Left ventricle myocardium inferior (tissue), 1 donor: ENCODE results near the gene EDN1. TPM values are rescaled to one million over a fixed set of nuclear protein-coding genes. Genes with fewer than 3 reads are reported as not detected.

Source experiments
- DNase-seq: peaks from one replicate; pipeline ENCODE4 v3.0.0-alpha.2; 2020
- H3K27ac ChIP-seq: fragments of 200-600 bp; replicated peaks from 2 replicates; pipeline ENCODE4 v1.8.0; 2021
- H3K27me3 ChIP-seq: fragments of 200-600 bp; 2 replicates; pipeline ENCODE4 v1.8.0; 2021; ENCODE audit warnings: low read depth
- H3K36me3 ChIP-seq: fragments of 200-600 bp; 2 replicates; pipeline ENCODE4 v1.8.0; 2021
- H3K4me1 ChIP-seq: fragments of 200-600 bp; 2 replicates; pipeline ENCODE4 v1.8.0; 2021
- H3K4me3 ChIP-seq: fragments of 200-600 bp; 2 replicates; pipeline ENCODE4 v1.8.0; 2021; ENCODE audit warnings: mild to moderate bottlenecking, moderate library complexity
- H3K9me3 ChIP-seq: fragments of 200-600 bp; replicated peaks from 2 replicates; pipeline ENCODE4 v1.8.0; 2021
- intact Hi-C: fragments of 100-400 bp; cut with micrococcal nuclease; formaldehyde crosslinking; loops from one replicate; pipeline ENCODE4 v1.11.0; 2022
- total RNA-seq: library from RNA; stranded (reverse); fragmentation: NEBNext Ultra II Directional; extraction: Animal tissue kit (Norgen Biotek cat#: 25700); gene quantifications from one replicate; pipeline ENCODE4 v1.2.1, GENCODE V29; 2021
- TF ChIP-seq, protein P1 (sequence below): fragments of 200-600 bp; IDR thresholded peaks from 2 replicates; pipeline ENCODE4 v1.8.0; 2021; ENCODE audit warnings: antibody characterized with exemption, mild to moderate bottlenecking, borderline replicate concordance
- donor health status: DM: no; HTN: yes; CAD: no; lungs with severe emphysema.

Gene EDN1
- total RNA-seq, 1 donor from 2014 or later = 5.9 TPM

DNA sequence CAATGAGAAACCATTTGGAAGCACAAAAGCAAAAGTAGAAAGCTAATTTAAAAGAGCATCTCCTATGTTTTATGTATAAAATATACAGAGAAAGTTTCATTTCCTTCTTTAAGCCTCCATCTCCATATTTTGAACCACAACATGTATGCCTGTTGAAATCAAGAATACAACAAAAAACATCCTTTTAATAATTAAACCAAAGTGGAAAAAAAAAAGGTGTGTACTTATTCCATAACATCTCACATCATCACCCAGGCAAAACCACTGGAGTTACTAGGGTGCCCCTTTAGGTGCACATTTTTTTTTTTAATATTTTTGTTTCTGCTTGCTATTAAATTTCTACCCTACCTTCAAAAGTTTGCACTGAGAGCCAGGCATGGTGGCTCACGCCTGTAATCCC lies 43.0 kb downstream of the EDN1 start:
- TF ChIP-seq, protein P1, sequence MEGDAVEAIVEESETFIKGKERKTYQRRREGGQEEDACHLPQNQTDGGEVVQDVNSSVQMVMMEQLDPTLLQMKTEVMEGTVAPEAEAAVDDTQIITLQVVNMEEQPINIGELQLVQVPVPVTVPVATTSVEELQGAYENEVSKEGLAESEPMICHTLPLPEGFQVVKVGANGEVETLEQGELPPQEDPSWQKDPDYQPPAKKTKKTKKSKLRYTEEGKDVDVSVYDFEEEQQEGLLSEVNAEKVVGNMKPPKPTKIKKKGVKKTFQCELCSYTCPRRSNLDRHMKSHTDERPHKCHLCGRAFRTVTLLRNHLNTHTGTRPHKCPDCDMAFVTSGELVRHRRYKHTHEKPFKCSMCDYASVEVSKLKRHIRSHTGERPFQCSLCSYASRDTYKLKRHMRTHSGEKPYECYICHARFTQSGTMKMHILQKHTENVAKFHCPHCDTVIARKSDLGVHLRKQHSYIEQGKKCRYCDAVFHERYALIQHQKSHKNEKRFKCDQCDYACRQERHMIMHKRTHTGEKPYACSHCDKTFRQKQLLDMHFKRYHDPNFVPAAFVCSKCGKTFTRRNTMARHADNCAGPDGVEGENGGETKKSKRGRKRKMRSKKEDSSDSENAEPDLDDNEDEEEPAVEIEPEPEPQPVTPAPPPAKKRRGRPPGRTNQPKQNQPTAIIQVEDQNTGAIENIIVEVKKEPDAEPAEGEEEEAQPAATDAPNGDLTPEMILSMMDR = no peak
- Histone ChIP-seq H3K4me1 (peaks cover 17% of the 10 kb centered on the region), H3K9me3 (no peaks in the 10 kb centered on the region), H3K27me3 (no peaks in the 10 kb centered on the region), H3K27ac (no peak overlapping the region), H3K4me3 (no peak overlapping the region), H3K36me3 (no peaks in the 10 kb centered on the region)
- intact Hi-C loops = no loop called here
- no peak for DNase-seq

DNA sequence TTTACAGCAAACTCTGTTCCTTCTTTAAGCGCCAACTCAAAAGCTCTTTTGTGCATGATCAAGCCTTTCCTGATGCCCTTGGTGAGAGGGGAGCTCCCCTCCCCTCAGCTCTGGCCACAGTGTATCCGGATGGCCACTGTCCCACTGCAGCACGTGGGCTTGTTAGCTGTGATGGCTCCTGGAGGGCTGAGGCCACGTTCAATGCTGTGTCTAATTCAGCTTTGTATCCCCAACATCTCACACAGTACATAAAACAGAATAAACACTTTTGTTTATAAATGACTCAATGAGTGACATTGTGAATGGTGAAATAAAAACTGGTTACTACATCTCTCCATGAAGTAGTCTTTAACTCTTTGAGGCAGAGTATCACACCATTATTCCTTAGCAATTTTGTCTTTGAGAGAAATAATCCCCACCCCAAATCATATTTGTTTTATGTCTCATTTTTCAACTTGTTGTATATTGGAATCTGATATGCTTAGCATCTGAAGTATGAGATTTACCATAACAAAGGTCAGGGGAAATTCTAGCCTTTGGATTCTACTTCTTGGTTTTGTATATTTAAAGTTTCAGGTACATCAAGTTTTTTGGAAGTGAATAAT lies 44.5 kb downstream of the EDN1 start:
- H3K9me3 ChIP-seq = no peaks in the 10 kb centered on the region
- DNase-seq = no peak
- H3K27ac ChIP-seq = no peak overlapping the region
- TF ChIP-seq, protein P1 = no peak
- no peaks in the 10 kb centered on the region for H3K27me3 ChIP-seq
- peaks cover 17% of the 10 kb centered on the region for H3K4me1 ChIP-seq
- H3K4me3 ChIP-seq = no peak overlapping the region
- intact Hi-C loops = no loop called here
- H3K36me3 ChIP-seq = no peaks in the 10 kb centered on the region

DNA sequence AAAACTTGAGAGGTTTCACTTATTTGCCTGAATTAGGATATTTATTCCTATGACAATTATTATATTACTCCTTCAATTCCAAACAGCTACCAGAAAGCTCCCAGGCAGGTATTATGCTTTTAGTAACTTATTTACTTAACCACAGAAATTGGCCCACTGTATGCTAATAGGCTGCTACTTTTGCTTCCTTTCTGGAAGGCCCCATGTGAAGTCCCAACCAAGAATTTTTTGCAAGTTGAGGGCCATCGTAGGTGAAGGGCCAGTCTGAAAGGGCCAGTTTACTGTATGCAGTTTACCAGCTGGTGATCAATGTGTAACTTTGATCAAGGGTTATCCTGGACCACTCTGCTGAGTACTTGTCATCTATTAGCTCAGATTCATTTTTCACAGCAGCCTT lies 45.0 kb downstream of the EDN1 start:
- Histone ChIP-seq H3K27me3 (no peaks in the 10 kb centered on the region), H3K9me3 (no peaks in the 10 kb centered on the region), H3K4me1 (peaks cover 17% of the 10 kb centered on the region), H3K27ac (no peak overlapping the region), H3K4me3 (no peak overlapping the region), H3K36me3 (no peaks in the 10 kb centered on the region)
- TF ChIP-seq, protein P1 = no peak
- no peak for DNase-seq
- intact Hi-C loops = no loop called here

DNA sequence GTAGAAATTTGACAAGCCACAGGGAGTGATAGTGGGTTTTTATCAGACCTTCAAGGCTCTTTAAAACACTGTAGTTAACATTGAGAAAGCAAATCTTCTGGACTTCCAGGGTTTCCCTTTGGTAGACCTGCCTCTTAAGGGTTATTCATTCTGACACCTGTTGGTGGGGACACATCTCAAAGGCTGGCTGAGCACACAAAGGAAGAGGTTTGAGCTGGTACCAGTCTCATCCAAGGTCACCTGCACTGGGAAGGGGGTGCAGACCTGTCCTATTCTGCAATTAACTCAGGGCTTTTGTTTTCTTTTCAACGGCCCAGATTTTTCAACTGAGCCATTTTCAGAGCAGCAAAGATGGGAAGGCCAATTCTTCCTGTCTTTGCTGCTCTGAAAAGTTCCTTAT lies 45.6 kb downstream of the EDN1 start:
- DNase-seq = no peak
- Histone ChIP-seq H3K4me1 (peaks cover 17% of the 10 kb centered on the region), H3K9me3 (no peaks in the 10 kb centered on the region), H3K4me3 (no peak overlapping the region), H3K27me3 (peaks cover under 1% of the 10 kb centered on the region), H3K27ac (no peak overlapping the region), H3K36me3 (no peaks in the 10 kb centered on the region)
- intact Hi-C loops = no loop called here
- TF ChIP-seq, protein P1 = no peak

DNA sequence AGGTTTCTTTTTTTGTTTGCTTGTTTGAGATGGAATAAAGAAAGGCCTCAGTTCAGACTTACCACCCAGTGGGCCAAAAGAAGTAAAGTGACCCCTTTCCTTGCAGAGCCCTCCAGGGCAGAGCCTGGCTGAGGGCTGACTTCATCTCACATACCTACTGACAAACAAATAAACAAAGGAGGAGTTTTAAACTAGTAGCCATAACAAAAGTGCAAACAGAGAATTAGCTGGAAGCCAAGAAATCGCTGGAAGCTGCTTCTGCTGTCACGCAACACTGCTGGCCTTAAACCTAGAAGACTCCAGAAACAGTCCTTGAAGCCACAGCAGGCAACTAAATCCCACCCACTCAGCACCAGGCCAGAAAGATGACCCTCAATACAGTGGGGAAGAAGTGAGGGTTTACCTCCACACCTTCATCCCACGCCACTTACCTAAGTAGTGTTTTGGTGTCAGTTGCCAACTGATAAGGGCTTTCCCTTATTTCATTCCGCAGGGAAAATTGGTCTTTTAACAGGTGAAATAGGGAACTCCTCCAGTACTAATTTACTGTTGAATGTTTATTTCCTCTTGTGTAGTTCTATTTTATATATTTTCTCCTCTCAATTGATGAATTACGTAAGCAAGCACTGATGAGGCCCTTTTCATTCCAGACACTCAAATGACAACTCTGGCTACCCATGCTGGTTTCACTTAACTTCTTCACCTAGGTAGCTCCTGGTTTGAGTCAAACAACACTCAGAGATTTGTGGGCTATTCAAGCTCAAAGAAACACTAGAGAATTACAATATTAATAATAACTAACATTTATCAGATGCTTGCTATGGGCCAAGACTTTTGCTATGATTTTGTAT lies 46.2 kb downstream of the EDN1 start:
- no peak for DNase-seq
- H3K27me3 ChIP-seq = peaks cover 7% of the 10 kb centered on the region
- peaks cover 14% of the 10 kb centered on the region for H3K4me1 ChIP-seq
- no peaks in the 10 kb centered on the region for H3K9me3 ChIP-seq
- no peak overlapping the region for H3K27ac ChIP-seq
- H3K4me3 ChIP-seq = no peak overlapping the region
- TF ChIP-seq, protein P1 = no peak
- intact Hi-C loops = no loop called here
- H3K36me3 ChIP-seq = no peaks in the 10 kb centered on the region
